WTC11 (cell line): Measurements from ENCODE around the gene DCD. TPM values are rescaled to one million over a fixed set of nuclear protein-coding genes. Genes with fewer than 3 reads are reported as not detected.
A peak's percentile ranks its signal among the peaks of the same experiment; 100 is the strongest.
"Not testable (repeated sequence)": the region's sequence is repeated elsewhere in the genome, so short reads cannot be mapped to it uniquely, and the experiment has no call there.

ENCODE experiments used
- ATAC-seq: fragments of 200-7000 bp; cut with Tn5 transposase; 2 replicates; pipeline ENCODE4 v1.10.0; 2021; ENCODE audit warnings: mild to moderate bottlenecking, moderate library complexity
- CTCF ChIA-PET: fragments of 300-600 bp; sonication (Branson Sonifier 250); formaldehyde crosslinking; loops from one replicate; lab custom pipeline; 2021; ENCODE audit warnings: antibody characterized with exemption; lab: Charles Lee
- POLR2A ChIA-PET: fragments of 350-600 bp; sonication (Branson Sonifier 250); formaldehyde crosslinking; loops from one replicate; lab custom pipeline; 2021; ENCODE audit warnings: antibody characterized with exemption; lab: Charles Lee
- DNase-seq: peaks from one replicate; pipeline ENCODE4 v3.0.0; 2021; ENCODE audit warnings: low spot score
- H3K27ac Mint-ChIP-seq: 2 replicates; pipeline ENCODE4 v1.8.0; 2021; ENCODE audit warnings: mixed read lengths
- H3K27me3 Mint-ChIP-seq: 2 replicates; pipeline ENCODE4 v1.8.0; 2021; ENCODE audit warnings: low read depth, mild to moderate bottlenecking, moderate library complexity, mixed read lengths
- H3K36me3 Mint-ChIP-seq: 2 replicates; pipeline ENCODE4 v1.8.0; 2021; ENCODE audit warnings: mixed read lengths
- H3K4me1 Mint-ChIP-seq: 2 replicates; pipeline ENCODE4 v1.8.0; 2022; ENCODE audit warnings: mixed read lengths
- H3K4me3 Mint-ChIP-seq: 2 replicates; pipeline ENCODE4 v1.8.0; 2021; ENCODE audit warnings: mild to moderate bottlenecking, moderate library complexity, mixed read lengths
- H3K9me3 Mint-ChIP-seq: 2 replicates; pipeline ENCODE4 v1.8.0; 2021; ENCODE audit warnings: mixed read lengths
- CREM ChIP-seq: sonication (generic); formaldehyde crosslinking; IDR thresholded peaks from 2 replicates; pipeline ENCODE4 v1.8.1; 2022; ENCODE audit warnings: mild to moderate bottlenecking, missing genetic modification reagents, moderate library complexity
- ETV6 ChIP-seq: sonication (generic); formaldehyde crosslinking; IDR thresholded peaks from 2 replicates; pipeline ENCODE4 v1.8.1; 2022; ENCODE audit warnings: mild to moderate bottlenecking, missing genetic modification reagents
- FOXJ3 ChIP-seq: sonication (generic); formaldehyde crosslinking; IDR thresholded peaks from 2 replicates; pipeline ENCODE4 v1.9.0; 2021; ENCODE audit warnings: missing genetic modification reagents, mild to moderate bottlenecking, borderline replicate concordance
- FOXK1 ChIP-seq: sonication (generic); formaldehyde crosslinking; IDR thresholded peaks from 2 replicates; pipeline ENCODE4 v1.8.0; 2022; ENCODE audit warnings: mild to moderate bottlenecking, moderate library complexity, missing genetic modification reagents
- HMGA2 ChIP-seq: fragments of 250-450 bp; sonication (Bioruptor Pico); IDR thresholded peaks from 2 replicates; pipeline ENCODE4 v1.4.0; 2021; ENCODE audit warnings: mild to moderate bottlenecking, moderate library complexity
- JAZF1 ChIP-seq: fragments of 250-450 bp; sonication (Bioruptor Pico); IDR thresholded peaks from 2 replicates; pipeline ENCODE4 v1.9.0; 2021; ENCODE audit warnings: moderate library complexity, mild to moderate bottlenecking, inconsistent platforms
- NFATC4 ChIP-seq: fragments of 250-450 bp; sonication (Bioruptor Pico); IDR thresholded peaks from 2 replicates; pipeline ENCODE4 v1.9.0; 2021; ENCODE audit warnings: mild to moderate bottlenecking
- NR1H2 ChIP-seq: sonication (generic); formaldehyde crosslinking; IDR thresholded peaks from 2 replicates; pipeline ENCODE4 v1.9.0; 2021; ENCODE audit warnings: mild to moderate bottlenecking, moderate library complexity, missing genetic modification reagents
- NR3C1 ChIP-seq: sonication (generic); formaldehyde crosslinking; conservative IDR thresholded peaks from 2 replicates; pipeline ENCODE4 v1.8.1; 2023; ENCODE audit warnings: low read depth, mild to moderate bottlenecking, missing genetic modification reagents
- OVOL2 ChIP-seq: fragments of 250-450 bp; sonication (Bioruptor Pico); IDR thresholded peaks from 2 replicates; pipeline ENCODE4 v1.9.0; 2021; ENCODE audit warnings: mild to moderate bottlenecking, borderline replicate concordance
- PRRX2 ChIP-seq: fragments of 250-450 bp; sonication (Bioruptor Pico); IDR thresholded peaks from 2 replicates; pipeline ENCODE4 v1.8.0; 2021; ENCODE audit warnings: mild to moderate bottlenecking
- RORB ChIP-seq: fragments of 250-450 bp; sonication (Bioruptor Pico); IDR thresholded peaks from 2 replicates; pipeline ENCODE4 v1.9.0; 2021; ENCODE audit warnings: mild to moderate bottlenecking
- SOX15 ChIP-seq: fragments of 250-450 bp; sonication (Bioruptor Pico); IDR thresholded peaks from 2 replicates; pipeline ENCODE4 v1.9.0; 2021; ENCODE audit warnings: mild to moderate bottlenecking
- ZNF138 ChIP-seq: sonication (generic); formaldehyde crosslinking; conservative IDR thresholded peaks from 2 replicates; pipeline ENCODE4 v1.8.1; 2022; ENCODE audit warnings: mild to moderate bottlenecking, moderate library complexity, missing genetic modification reagents
- total RNA-seq: library from RNA; stranded (reverse); gene quantifications from 3 replicates; pipeline ENCODE4 v1.2.3, GENCODE V29; 2021
- TF ChIP-seq, protein P1 (sequence below): sonication (generic); formaldehyde crosslinking; IDR thresholded peaks from 2 replicates; pipeline ENCODE4 v1.8.0; 2022; ENCODE audit warnings: mild to moderate bottlenecking, missing genetic modification reagents
- TF ChIP-seq, protein P2 (sequence below): sonication (generic); formaldehyde crosslinking; IDR thresholded peaks from 2 replicates; pipeline ENCODE4 v1.8.0; 2023; ENCODE audit warnings: mild to moderate bottlenecking, missing genetic modification reagents
- TF ChIP-seq, protein P3 (sequence below): sonication (generic); formaldehyde crosslinking; IDR thresholded peaks from 2 replicates; pipeline ENCODE4 v1.8.1; 2022; ENCODE audit warnings: low read depth, missing genetic modification reagents, borderline replicate concordance
- TF ChIP-seq, protein P4 (sequence below): fragments of 250-450 bp; sonication (Bioruptor Pico); IDR thresholded peaks from 2 replicates; pipeline ENCODE4 v1.9.0; 2021; ENCODE audit warnings: mild to moderate bottlenecking

Gene DCD
- total RNA-seq, 1 experiment from 2014 or later, result not detected

DNA sequence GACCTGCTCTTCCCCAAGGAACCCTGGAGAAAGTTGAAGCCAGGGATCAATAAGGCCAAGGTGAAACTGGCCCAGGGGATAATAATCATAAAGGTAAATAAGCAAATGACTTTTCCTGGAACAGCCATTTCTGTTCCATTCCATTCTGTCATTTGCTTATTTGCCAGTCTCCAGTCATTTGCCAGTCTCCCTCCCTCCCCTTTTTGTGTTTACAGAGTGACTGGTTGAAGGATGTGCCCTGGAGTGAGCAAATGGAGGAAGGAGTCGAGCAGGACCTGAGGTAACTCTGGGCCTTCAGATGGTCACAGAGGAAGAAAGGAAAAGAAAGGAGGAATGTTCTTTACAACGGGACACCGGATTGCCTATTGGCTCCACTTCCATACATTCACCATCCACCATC is 17.8 kb upstream of the DCD start (continued):
- no peak for TF ChIP-seq PRRX2
- TF ChIP-seq NFATC4, result no peak
- TF ChIP-seq FOXK1 (CRISPR knock-in tag), result no peak
- TF ChIP-seq, protein P1, sequence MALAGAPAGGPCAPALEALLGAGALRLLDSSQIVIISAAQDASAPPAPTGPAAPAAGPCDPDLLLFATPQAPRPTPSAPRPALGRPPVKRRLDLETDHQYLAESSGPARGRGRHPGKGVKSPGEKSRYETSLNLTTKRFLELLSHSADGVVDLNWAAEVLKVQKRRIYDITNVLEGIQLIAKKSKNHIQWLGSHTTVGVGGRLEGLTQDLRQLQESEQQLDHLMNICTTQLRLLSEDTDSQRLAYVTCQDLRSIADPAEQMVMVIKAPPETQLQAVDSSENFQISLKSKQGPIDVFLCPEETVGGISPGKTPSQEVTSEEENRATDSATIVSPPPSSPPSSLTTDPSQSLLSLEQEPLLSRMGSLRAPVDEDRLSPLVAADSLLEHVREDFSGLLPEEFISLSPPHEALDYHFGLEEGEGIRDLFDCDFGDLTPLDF (CRISPR knock-in tag), result no peak
- TF ChIP-seq, all 79 proteins: peak for 0

DNA sequence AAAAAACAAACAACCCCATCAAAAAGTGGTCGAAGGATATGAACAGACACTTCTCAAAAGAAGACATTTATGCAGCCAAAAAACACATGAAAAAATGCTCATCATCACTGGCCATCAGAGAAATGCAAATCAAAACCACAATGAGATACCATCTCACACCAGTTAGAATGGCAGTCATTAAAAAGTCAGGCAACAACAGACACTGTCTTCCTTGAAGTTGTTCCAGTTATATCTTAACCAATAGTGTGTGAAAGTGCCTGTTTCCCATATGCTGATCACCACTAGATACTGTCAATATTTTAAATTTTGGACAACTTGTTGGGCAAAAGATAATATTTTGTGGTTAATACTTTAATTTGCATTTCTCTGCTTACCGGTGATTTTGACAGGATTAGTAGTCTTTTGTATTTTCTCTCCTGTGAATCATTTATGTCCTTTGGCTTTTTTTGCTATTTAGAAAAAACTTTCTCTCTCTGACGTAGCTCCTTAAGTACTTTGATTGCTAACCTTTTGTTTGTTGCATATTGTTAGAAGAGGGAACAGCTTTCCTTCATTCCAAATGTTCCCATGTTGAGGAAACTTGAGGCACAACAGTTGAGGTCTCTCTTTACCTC is 17.0 kb upstream of the DCD start:
- POLR2A ChIA-PET, CTCF ChIA-PET, H3K36me3 Mint-ChIP-seq, H3K4me3 Mint-ChIP-seq, H3K27ac Mint-ChIP-seq, H3K9me3 Mint-ChIP-seq, DNase-seq, ATAC-seq, H3K4me1 Mint-ChIP-seq, H3K27me3 Mint-ChIP-seq: not testable (repeated sequence)

DNA sequence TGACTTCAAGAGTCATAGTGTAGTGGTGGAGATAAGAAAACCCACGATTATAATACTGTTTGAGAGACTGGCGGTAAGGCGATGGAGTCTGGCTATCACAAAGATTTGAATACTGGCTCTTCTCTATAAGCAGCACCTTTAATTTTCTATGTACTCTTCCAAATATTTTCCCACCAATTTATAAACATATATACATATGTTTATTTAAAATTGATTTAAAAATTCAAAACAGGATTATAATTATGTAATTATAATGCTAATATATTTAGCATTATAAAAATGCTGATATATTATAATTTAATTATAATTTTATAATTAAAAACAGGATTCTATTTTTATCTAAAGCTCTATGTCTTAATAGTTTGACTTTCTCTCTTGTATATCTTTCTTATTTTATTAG is 15.4 kb upstream of the DCD start:
- H3K27me3 Mint-ChIP-seq, result peaks cover 3% of the 10 kb centered on the region; the same call in 1 of the 2 replicates
- no peak overlapping the region for H3K27ac Mint-ChIP-seq
- H3K36me3 Mint-ChIP-seq, result no peaks in the 10 kb centered on the region
- H3K9me3 Mint-ChIP-seq, result no peaks in the 10 kb centered on the region
- H3K4me1 Mint-ChIP-seq, result peaks cover 6% of the 10 kb centered on the region
- POLR2A ChIA-PET, result interaction anchor here (1.1 kb wide), 1 partner anchor 117 kb away, joined by 3 read pairs; no protein-coding TSS in a partner anchor
- CTCF ChIA-PET, result no interaction called here
- ATAC-seq (no peak), DNase-seq (no peak)
- no peak for TF ChIP-seq ETV6
- TF ChIP-seq, protein P2, sequence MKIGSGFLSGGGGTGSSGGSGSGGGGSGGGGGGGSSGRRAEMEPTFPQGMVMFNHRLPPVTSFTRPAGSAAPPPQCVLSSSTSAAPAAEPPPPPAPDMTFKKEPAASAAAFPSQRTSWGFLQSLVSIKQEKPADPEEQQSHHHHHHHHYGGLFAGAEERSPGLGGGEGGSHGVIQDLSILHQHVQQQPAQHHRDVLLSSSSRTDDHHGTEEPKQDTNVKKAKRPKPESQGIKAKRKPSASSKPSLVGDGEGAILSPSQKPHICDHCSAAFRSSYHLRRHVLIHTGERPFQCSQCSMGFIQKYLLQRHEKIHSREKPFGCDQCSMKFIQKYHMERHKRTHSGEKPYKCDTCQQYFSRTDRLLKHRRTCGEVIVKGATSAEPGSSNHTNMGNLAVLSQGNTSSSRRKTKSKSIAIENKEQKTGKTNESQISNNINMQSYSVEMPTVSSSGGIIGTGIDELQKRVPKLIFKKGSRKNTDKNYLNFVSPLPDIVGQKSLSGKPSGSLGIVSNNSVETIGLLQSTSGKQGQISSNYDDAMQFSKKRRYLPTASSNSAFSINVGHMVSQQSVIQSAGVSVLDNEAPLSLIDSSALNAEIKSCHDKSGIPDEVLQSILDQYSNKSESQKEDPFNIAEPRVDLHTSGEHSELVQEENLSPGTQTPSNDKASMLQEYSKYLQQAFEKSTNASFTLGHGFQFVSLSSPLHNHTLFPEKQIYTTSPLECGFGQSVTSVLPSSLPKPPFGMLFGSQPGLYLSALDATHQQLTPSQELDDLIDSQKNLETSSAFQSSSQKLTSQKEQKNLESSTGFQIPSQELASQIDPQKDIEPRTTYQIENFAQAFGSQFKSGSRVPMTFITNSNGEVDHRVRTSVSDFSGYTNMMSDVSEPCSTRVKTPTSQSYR (CRISPR knock-in tag), result no peak
- TF ChIP-seq HMGA2 (CRISPR knock-in tag), result peak; percentile 90
- no peak for TF ChIP-seq OVOL2
- no peak for TF ChIP-seq JAZF1
- TF ChIP-seq RORB (CRISPR knock-in tag), result no peak
- no peak overlapping the region for H3K4me3 Mint-ChIP-seq

DNA sequence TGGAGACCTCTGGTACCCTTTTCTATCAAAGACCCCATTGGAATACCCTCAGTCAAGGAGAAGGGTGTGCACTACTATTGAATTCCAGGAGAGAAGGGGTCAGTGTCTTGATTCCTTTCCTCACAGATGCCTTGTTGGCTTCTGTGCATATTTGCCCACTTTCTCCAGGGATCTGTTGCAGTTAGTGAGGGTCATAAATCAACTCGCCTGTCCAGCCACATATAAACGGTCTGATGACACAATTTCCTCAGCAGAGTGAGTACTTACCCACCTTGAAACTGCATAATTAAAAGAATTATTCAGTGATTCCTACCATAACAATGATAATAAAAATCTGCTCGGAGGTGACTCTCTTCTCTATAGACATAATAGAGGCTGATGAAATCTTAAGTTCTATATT is 13.9 kb upstream of the DCD start:
- ATAC-seq, result no peak
- POLR2A ChIA-PET, result no interaction called here
- Mint-ChIP-seq H3K27me3 (peaks cover 15% of the 10 kb centered on the region), H3K27ac (no peak overlapping the region), H3K36me3 (no peaks in the 10 kb centered on the region)
- TF ChIP-seq NR3C1 (CRISPR knock-in tag), result no peak
- no peak for TF ChIP-seq JAZF1
- no peak for TF ChIP-seq NR1H2 (CRISPR knock-in tag)
- TF ChIP-seq, protein P3, sequence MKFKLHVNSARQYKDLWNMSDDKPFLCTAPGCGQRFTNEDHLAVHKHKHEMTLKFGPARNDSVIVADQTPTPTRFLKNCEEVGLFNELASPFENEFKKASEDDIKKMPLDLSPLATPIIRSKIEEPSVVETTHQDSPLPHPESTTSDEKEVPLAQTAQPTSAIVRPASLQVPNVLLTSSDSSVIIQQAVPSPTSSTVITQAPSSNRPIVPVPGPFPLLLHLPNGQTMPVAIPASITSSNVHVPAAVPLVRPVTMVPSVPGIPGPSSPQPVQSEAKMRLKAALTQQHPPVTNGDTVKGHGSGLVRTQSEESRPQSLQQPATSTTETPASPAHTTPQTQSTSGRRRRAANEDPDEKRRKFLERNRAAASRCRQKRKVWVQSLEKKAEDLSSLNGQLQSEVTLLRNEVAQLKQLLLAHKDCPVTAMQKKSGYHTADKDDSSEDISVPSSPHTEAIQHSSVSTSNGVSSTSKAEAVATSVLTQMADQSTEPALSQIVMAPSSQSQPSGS (CRISPR knock-in tag), result no peak
- no peak for TF ChIP-seq ZNF138 (CRISPR knock-in tag)
- no peak for TF ChIP-seq CREM
- no peak for TF ChIP-seq SOX15
- no peak for TF ChIP-seq FOXJ3 (CRISPR knock-in tag)
- TF ChIP-seq, protein P4, sequence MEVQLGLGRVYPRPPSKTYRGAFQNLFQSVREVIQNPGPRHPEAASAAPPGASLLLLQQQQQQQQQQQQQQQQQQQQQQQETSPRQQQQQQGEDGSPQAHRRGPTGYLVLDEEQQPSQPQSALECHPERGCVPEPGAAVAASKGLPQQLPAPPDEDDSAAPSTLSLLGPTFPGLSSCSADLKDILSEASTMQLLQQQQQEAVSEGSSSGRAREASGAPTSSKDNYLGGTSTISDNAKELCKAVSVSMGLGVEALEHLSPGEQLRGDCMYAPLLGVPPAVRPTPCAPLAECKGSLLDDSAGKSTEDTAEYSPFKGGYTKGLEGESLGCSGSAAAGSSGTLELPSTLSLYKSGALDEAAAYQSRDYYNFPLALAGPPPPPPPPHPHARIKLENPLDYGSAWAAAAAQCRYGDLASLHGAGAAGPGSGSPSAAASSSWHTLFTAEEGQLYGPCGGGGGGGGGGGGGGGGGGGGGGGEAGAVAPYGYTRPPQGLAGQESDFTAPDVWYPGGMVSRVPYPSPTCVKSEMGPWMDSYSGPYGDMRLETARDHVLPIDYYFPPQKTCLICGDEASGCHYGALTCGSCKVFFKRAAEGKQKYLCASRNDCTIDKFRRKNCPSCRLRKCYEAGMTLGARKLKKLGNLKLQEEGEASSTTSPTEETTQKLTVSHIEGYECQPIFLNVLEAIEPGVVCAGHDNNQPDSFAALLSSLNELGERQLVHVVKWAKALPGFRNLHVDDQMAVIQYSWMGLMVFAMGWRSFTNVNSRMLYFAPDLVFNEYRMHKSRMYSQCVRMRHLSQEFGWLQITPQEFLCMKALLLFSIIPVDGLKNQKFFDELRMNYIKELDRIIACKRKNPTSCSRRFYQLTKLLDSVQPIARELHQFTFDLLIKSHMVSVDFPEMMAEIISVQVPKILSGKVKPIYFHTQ (CRISPR knock-in tag), result no peak
- TF ChIP-seq, all 79 proteins: peak for 0
- CTCF ChIA-PET, result no interaction called here
- Mint-ChIP-seq H3K4me3 (no peak overlapping the region), H3K4me1 (peaks cover 5% of the 10 kb centered on the region), H3K9me3 (no peaks in the 10 kb centered on the region)
- no peak for DNase-seq
